ENCODE data around the gene ORC2.

DNA sequence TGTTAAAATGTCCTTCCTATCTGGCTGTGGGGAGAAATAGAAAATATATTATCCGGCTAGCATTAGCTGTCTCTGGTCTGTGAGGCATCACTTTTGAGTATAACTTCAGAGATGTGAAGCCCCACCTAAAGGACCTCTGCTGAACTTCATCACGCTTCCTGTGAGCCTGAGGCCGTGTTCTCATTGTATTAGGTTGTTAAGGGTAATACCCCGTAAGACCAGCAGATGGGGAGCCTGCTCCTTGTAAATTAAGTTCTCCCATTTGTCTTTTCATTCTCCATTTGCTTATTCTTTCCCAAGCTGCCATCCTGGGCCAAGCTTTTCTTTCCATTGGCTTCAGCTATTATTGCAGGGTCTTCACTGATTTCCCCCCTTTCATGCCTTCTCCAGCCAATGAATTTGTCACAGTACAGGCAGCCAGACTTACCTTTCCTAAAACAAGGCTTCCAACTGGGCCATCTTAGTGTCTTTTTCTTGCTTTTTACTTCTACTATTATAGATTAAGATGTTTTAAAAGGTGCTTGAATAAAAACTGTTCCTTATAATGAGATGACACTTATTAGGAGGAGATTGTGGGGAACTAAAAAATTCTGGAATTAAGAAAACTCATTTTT lies 61.9 kb downstream of the ORC2 start:
- TF ChIP-seq POLR2A (IDR thresholded peaks at IDR 0.05) (no peak), CTCF (IDR thresholded peaks at IDR 0.05) (peak; percentile 61 to 82 (median 76))

All from heart left ventricle (tissue), 13 donors.